ENCODE data around the gene ALOXE3. TPM values are rescaled to one million over a fixed set of nuclear protein-coding genes. Genes with fewer than 3 reads are reported as not detected.

The ALOXE3 gene
- total RNA-seq, 6 donors from 2014 or later = not detected

DNA sequence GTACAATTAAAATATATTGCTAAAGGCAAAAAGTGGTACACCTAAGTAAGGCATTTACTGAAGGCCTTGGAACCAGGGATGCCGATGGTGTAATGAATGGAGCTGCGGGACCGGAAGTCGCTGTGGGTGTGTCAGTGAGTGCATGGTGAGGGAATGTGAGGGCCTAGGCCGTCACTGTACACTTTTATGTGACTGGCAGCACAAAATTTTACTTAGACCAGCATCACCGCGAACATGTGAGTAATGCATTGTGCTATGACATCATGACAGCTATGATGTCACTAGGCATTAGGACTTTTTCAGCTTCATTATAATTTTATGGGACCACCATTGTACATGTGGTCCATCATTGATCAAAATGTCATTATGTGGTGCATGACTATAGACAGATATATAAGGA, 64.7 kb downstream of the ALOXE3 start:
- H3K36me3 ChIP-seq = no peaks in the 10 kb centered on the region
- no peak for ATAC-seq (ENCODE audit: low FRiP score in 2 of 2)
- no peak overlapping the region for H3K4me3 ChIP-seq
- no peak for DNase-seq
- no peak overlapping the region for H3K27ac ChIP-seq
- TF ChIP-seq EP300 (IDR thresholded peaks at IDR 0.05) (no peak), POLR2AphosphoS5 (IDR thresholded peaks at IDR 0.05) (no peak), POLR2A (IDR thresholded peaks at IDR 0.05) (no peak)
- TF ChIP-seq, protein P1, sequence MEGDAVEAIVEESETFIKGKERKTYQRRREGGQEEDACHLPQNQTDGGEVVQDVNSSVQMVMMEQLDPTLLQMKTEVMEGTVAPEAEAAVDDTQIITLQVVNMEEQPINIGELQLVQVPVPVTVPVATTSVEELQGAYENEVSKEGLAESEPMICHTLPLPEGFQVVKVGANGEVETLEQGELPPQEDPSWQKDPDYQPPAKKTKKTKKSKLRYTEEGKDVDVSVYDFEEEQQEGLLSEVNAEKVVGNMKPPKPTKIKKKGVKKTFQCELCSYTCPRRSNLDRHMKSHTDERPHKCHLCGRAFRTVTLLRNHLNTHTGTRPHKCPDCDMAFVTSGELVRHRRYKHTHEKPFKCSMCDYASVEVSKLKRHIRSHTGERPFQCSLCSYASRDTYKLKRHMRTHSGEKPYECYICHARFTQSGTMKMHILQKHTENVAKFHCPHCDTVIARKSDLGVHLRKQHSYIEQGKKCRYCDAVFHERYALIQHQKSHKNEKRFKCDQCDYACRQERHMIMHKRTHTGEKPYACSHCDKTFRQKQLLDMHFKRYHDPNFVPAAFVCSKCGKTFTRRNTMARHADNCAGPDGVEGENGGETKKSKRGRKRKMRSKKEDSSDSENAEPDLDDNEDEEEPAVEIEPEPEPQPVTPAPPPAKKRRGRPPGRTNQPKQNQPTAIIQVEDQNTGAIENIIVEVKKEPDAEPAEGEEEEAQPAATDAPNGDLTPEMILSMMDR (IDR thresholded peaks at IDR 0.05) = no peak
- no peaks in the 10 kb centered on the region for H3K27me3 ChIP-seq
- peaks cover 0 to 31% (median 26%) of the 10 kb centered on the region in 4 donors for H3K4me1 ChIP-seq
- no peaks in the 10 kb centered on the region for H3K9me3 ChIP-seq
- WGBS, 2 donors = 94 to 97% methylated on average over 7 of the region's 7 CpGs

DNA sequence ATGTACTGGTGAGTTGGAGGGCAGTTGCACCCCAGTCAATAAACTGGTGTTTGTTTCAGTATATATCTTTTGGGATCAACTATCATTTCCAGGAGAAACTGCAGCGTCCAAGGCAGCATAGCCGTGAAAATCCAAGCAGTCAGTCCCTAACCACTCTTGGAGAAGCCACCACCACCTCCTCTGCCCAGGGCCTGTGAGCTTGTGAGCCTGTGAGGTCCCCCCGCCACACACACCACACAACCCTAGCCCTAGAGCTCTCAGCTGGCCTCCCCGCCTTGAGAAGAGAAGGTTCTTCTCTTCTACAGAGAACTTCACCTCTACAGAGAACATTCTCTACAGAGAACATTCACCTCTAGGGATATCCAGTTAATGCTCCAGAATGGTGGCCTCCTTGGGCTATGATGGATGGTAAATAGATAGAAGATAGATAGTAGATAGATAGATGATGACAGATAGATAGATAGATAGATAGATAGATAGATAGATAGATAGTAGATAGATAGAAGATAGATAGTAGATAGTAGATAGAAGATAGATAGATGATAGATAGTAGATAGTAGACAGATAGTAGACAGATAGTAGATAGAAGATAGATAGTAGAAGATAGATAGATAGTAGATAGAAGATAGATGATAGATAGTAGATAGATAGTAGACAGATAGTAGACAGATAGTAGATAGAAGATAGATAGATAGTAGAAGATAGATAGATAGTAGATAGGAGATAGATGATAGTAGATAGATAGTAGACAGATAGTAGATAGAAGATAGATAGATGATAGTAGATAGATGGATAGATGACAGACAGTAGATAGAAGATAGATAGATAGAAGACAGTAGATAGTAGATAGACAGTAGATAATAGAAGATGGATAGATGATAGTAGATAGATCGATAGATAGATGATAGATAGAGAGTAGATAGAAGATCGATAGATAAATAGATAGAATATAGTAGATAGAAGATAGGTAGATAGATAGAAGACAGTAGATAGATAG, 65.8 kb downstream of the ALOXE3 start:
- H3K9me3 ChIP-seq = no peaks in the 10 kb centered on the region
- ATAC-seq (ENCODE audit: low FRiP score in 2 of 2) = no peak

DNA sequence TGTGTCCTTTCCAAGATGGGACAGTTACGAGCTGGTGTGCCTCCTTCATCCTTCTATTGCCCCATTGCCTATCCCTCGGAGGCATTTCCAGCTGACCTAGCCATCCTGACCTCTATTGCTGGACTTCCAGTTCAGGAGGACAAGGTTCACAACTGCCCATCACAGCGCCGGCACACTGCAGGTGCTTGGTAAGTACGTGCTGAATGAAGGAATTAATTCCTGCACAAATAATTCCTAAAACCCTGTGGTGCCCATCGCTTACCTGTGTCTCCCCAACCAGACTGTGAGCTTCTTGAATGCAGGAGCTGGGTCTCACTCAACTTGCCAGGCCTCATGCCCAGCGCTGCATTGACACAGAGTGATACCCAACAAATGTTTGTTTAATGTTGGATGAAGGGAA, 66.5 kb downstream of the ALOXE3 start:
- Histone ChIP-seq H3K27me3 (no peaks in the 10 kb centered on the region), H3K4me1 (peaks cover 0 to 17% (median 16%) of the 10 kb centered on the region in 4 donors), H3K4me3 (no peak overlapping the region), H3K9me3 (no peaks in the 10 kb centered on the region), H3K36me3 (no peaks in the 10 kb centered on the region), H3K27ac (no peak overlapping the region)
- TF ChIP-seq POLR2AphosphoS5 (IDR thresholded peaks at IDR 0.05) (no peak), POLR2A (IDR thresholded peaks at IDR 0.05) (no peak), EP300 (IDR thresholded peaks at IDR 0.05) (no peak)
- TF ChIP-seq, protein P1 (IDR thresholded peaks at IDR 0.05) = no peak
- WGBS, 2 donors = 86 to 89% methylated on average over 7 of the region's 7 CpGs
- no peak for ATAC-seq (ENCODE audit: low FRiP score in 2 of 2)
- no peak for DNase-seq

More for the DNA sequence above, 65.8 kb downstream of the ALOXE3 start:
- DNase-seq = no peak
- Histone ChIP-seq H3K27ac (no peak overlapping the region), H3K36me3 (no peaks in the 10 kb centered on the region), H3K27me3 (no peaks in the 10 kb centered on the region), H3K4me1 (peaks cover 0 to 24% (median 24%) of the 10 kb centered on the region in 4 donors), H3K4me3 (no peak overlapping the region)
- no peak for TF ChIP-seq EP300 (IDR thresholded peaks at IDR 0.05)
- no peak for TF ChIP-seq POLR2AphosphoS5 (IDR thresholded peaks at IDR 0.05)
- TF ChIP-seq, protein P1 (IDR thresholded peaks at IDR 0.05) = no peak
- TF ChIP-seq POLR2A (IDR thresholded peaks at IDR 0.05) = no peak
- 92 to 95% methylated on average over 6 of the region's 6 CpGs for WGBS, 2 donors

DNA sequence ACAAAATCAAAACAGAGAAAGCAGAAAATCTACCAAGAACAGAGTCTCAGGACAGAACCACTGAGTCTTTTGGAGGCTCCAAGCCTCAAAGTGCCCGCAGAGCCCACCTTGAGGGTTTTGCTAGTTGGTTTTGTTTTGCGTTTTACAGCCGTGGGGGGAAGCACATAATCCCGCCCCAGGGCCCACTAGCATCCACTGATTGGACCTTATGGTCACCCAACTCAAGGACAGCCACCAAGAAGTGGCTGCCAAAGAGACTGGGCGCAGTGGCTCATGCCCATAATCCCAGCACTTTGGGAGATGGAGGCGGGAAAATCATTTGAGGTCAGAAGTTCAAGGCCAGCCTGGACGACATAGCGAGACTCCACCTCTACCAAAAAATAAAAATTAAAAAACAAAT, 69.6 kb downstream of the ALOXE3 start:
- 91 to 98% methylated on average over 8 of the region's 8 CpGs for WGBS, 2 donors
- TF ChIP-seq, protein P1 (IDR thresholded peaks at IDR 0.05) = no peak
- TF ChIP-seq POLR2A (IDR thresholded peaks at IDR 0.05) (no peak), EP300 (IDR thresholded peaks at IDR 0.05) (no peak), POLR2AphosphoS5 (IDR thresholded peaks at IDR 0.05) (no peak)
- H3K27me3 ChIP-seq = no peaks in the 10 kb centered on the region
- ATAC-seq (ENCODE audit: low FRiP score in 2 of 2) = no peak
- no peaks in the 10 kb centered on the region for H3K4me1 ChIP-seq
- no peak overlapping the region for H3K27ac ChIP-seq
- H3K36me3 ChIP-seq = no peaks in the 10 kb centered on the region
- DNase-seq = no peak
- H3K9me3 ChIP-seq = no peaks in the 10 kb centered on the region
- H3K4me3 ChIP-seq = no peak overlapping the region

All from upper lobe of left lung (tissue), 6 donors.